HG02884 (cell line): ENCODE measurements around the gene CKAP4.
"Not testable (repeated sequence)": the region's sequence is repeated elsewhere in the genome, so short reads cannot be mapped to it uniquely, and the experiment has no call there.

Experiments
- ATAC-seq: cut with Tn5 transposase; IDR thresholded peaks from one replicate; pipeline ENCODE4 v1.9.1; 2021; ENCODE audit warnings: mild to moderate bottlenecking, moderate library complexity; ENCODE audit not compliant: unreplicated experiment

Gene CKAP4

GRCh38 chr12:106247674-106248311 is at the start of gene CKAP4:
CKAP4 (minus strand) TSS chr12:106248020; CDS start chr12:106247851, 169 bp downstream.
- ATAC-seq: peak; percentile 41

GRCh38 chr12:106297075-106297474 is 49.3 kb upstream of the CKAP4 start:
- ATAC-seq: no peak

- no peak for ATAC-seq
These were observed 48.5 kb upstream of the CKAP4 start for GRCh38 chr12:106296179-106296877.

GRCh38 chr12:106292339-106292738 is 44.5 kb upstream of the CKAP4 start:
- ATAC-seq: no peak

GRCh38 chr12:106291342-106291741 is 43.5 kb upstream of the CKAP4 start:
- no peak for ATAC-seq

GRCh38 chr12:106290666-106291065 is 42.8 kb upstream of the CKAP4 start:
- ATAC-seq: no peak

- no peak for ATAC-seq
These were observed 41.4 kb upstream of the CKAP4 start for GRCh38 chr12:106289196-106289681.

- no peak for ATAC-seq
These were observed 40.8 kb upstream of the CKAP4 start for GRCh38 chr12:106288494-106289195.

- ATAC-seq: no peak
These were observed 40.3 kb upstream of the CKAP4 start for GRCh38 chr12:106288101-106288493.

GRCh38 chr12:106287364-106287763 is 39.5 kb upstream of the CKAP4 start:
- ATAC-seq: no peak

GRCh38 chr12:106286576-106287162 is 38.8 kb upstream of the CKAP4 start:
- not testable (repeated sequence) for ATAC-seq

GRCh38 chr12:106285982-106286381 is 38.2 kb upstream of the CKAP4 start:
- no peak for ATAC-seq

- no peak for ATAC-seq
These were observed 36.7 kb upstream of the CKAP4 start for GRCh38 chr12:106284358-106285105.

GRCh38 chr12:106282457-106283097 is 34.8 kb upstream of the CKAP4 start:
- no peak for ATAC-seq

GRCh38 chr12:106281804-106282203 is 34.0 kb upstream of the CKAP4 start:
- no peak for ATAC-seq

- no peak for ATAC-seq
These were observed 33.4 kb upstream of the CKAP4 start for GRCh38 chr12:106281056-106281782.

GRCh38 chr12:106280106-106280505 is 32.3 kb upstream of the CKAP4 start:
- ATAC-seq: no peak

GRCh38 chr12:106276032-106276740 is 28.4 kb upstream of the CKAP4 start:
- peak; percentile 85 for ATAC-seq

GRCh38 chr12:106275458-106275857 is 27.6 kb upstream of the CKAP4 start:
- ATAC-seq: no peak
